Stimulated activated CD4-positive, alpha-beta T cell treated with anti-CD3 and anti-CD28 coated beads, Interleukin-2, amount 100 ng/mL, for 24 hours (primary cell): ENCODE results near the gene PARD3.

ENCODE experiments used
- DNase-seq, 2 donors: peaks; one replicate each; pipeline ENCODE4 v3.0.0-alpha.2; 2020

Gene PARD3

GRCh38 chr10:34193931-34194626, 621.0 kb downstream of the PARD3 start:
- no peak for DNase-seq

DNA sequence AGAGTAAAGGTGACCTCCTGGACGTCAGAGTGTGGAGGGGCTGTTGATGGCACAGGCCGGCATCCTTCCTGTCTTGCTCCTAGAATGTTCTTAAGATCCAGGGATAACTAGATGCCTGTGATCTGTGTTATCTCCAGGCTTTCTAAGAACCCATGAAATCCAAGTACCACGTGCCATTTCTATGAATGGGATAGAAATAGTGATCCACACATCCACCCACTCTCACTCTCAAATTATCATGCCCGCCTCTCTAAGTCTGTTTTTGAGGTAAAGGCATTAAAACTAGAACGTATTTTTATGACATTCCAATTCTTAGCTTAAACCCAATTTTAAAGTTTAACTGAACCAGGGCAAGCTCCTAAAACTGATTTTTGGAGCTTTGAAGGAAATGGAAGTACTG, 622.5 kb downstream of the PARD3 start:
- no peak for DNase-seq

GRCh38 chr10:34191406-34191805, 623.7 kb downstream of the PARD3 start:
- no peak for DNase-seq

DNA sequence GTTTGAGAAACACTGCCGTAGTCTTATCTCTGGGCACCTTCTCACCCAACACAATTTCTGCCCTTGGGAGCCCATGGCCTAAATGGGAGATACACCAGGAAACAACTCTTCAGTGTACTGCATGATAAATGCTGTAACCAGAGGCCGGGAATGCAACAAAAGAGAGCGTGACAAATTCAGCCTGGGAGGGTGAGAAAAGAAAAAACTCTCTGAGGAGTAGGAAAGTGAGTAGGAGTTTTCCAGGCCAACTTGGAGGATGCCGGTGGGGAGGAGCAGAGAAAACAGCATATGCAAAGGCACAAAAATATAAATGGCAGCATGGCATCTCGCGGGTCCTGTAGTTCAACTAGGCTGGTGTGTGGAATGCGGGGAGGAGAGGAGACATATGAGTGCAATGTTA, 624.5 kb downstream of the PARD3 start:
- DNase-seq: no peak

DNA sequence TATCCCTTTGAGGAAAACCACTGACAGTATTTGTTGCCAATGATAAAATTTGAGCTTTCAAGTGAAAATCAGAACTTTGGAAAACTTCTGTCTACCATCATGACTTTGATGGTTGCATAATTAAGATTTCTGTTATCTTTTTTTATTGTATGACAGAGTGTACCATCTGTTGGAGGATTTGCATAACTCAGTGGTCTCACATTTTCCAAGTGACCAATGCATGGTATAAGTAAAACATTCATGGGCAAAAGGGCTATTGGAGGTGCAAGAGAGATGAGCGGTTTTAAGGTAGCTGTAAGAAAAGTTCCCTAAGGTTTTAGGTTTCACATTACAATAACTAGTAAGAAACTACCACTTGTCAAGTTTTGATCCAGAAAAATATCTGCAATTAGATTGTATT, 625.3 kb downstream of the PARD3 start:
- no peak for DNase-seq

GRCh38 chr10:34188221-34188620, 626.9 kb downstream of the PARD3 start:
- DNase-seq: no peak

DNA sequence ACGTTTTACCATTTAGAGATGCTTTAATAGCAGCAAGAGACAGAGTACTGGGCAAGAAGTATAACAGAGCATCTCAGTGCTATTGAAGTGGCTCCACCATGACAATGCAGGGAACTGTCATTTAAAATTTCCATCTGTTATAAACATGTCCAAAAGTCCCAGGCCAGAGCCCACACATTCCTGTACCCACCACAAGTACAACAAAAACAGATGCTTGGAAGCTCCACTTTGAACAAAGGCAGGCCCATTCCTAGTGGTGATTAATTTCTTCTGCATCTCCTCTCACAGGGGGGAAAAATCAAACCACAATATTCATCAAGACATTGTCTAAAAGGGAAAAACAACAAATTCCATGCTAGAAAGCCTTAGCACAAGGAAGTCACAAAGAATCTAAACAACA, 627.9 kb downstream of the PARD3 start:
- DNase-seq: no peak

DNA sequence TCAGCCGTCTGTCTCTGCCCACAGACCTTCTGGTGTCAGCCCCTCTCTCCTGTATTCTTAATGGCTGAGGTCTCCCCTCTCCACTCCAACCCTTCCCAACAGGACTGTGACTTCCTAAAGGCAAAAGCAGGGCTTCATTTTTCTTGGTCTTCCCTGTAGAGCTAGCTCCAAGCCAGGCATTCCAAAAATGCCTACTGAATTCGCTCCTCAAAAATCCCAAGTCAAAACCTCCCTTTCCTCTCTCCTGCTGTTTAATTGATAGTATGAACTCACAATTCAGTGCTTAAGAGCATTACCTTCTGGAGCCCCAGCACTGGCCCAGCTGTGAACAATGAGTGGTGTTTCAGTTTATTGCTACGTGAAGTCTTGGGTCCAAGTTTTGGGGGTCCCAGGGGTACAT, 628.4 kb downstream of the PARD3 start:
- DNase-seq: no peak

DNA sequence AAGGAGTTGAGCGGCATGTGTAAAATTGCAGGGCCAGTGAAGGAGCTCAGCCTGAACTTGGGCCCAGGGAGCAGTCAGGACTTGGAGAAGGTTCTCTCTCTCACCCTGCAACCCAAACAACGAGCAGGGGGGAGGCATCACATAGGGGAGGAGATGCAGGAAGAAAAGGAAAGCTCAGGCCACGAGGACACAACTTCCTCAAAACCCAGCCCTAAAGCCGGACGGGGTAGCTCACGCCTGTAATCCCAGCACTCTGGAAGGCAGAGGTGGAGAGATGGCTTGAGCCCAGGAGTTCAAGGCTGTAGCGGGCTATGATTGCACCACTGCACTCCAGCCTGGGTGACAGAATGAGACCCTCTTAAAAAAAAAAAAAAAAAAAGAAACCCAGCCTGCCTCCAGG, 629.1 kb downstream of the PARD3 start:
- no peak for DNase-seq

- no peak for DNase-seq
These were observed 630.1 kb downstream of the PARD3 start for GRCh38 chr10:34184939-34185386.

DNA sequence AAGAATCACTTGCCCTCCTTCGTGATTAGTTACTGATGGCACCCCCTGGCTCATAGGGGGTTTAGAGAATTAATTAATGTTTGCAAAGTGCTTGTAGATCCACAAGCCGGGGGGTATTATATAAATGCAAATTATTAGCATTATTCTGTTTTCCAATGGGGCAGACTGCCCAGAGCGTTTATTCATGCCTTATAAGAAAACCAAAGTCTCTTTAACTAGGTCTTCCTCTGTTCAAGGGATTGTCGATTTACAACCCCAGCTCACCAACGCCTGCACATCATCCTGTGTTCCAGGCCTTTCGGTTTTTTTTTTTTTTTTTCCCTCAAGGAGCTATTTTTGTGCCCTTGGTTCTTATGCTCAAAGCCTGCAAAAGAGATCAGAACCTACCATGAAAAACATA, 630.7 kb downstream of the PARD3 start:
- DNase-seq: no peak

DNA sequence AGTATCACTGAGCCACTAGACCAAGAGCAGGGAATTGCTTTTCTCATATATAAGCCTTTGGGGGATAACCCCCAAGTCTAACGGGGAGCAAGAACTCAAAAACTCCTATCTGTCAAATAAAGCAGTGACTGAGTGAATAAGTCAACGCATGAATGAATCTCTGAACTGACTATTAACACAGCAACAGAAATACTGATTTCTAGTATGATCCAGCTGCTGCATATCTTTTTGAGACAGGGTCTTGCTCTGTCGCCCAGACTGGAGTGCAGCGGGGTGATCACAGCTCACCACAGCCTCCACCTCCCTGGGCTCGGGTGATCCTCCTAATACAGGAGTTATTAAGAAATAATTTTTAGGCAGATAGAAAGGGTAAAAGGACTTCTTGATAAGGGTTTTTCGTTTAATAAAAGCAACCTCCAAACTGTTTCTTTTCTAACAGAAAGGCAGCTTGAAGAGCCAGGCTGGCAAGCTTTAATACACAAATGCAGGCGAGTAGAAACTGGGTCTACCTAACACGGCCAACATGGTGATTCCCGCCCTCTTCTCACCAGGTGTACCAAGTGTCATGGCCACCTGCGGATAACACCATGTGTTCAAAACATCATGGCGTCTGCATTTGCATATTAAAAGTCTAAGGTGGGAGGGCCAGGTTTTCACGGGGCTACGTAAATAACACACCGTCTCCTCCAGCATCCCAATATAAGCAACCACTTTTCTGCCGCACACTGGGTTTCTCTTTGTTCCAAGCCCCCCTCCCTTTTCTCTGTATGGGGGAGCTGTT, 631.9 kb downstream of the PARD3 start:
- DNase-seq: no peak

GRCh38 chr10:34181553-34182300, 633.4 kb downstream of the PARD3 start:
- no peak for DNase-seq

DNA sequence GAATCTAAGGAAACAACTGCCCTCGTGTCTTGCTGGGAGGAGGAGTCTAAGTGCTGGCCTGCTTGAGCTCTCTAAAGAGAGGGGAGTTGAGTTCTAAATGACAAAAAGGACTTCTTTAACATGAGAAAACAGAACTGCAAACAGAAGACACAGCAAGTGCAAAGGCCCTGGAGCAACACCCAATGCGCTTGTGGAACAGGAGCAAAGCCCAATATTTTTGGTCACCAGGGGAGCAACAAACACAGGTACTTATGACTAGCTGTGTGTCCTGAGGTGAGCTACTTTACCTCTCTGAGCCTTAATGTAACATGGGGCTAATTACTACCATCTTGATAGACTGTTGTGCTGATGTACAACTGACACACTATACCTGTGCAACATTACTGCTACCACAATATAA, 634.3 kb downstream of the PARD3 start:
- no peak for DNase-seq

- DNase-seq: no peak
These were observed 635.8 kb downstream of the PARD3 start for GRCh38 chr10:34179280-34179679.

GRCh38 chr10:34178756-34179155, 636.3 kb downstream of the PARD3 start:
- DNase-seq: no peak

GRCh38 chr10:34178196-34178595, 636.9 kb downstream of the PARD3 start:
- DNase-seq: no peak

DNA sequence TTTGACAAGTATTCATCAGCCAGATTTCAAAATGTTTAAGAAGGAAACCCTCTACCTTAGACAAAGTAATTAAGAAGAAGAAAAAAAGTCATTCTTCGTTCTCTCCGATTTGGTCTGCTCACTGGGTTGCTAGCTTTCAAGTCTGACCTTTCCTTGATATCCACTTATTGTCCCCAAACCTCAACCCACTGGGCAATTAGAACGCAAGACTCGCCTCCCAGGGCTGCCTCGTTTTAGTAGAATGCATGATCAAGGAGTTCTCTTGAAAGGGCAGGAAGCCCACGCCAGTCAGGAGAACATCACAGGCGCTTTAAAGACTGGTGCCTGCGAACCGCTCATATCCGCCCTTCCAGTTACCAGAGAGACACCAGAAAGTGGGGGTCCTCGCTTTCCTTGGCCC, 637.7 kb downstream of the PARD3 start:
- no peak for DNase-seq

GRCh38 chr10:34176351-34176750, 638.7 kb downstream of the PARD3 start:
- no peak for DNase-seq

DNA sequence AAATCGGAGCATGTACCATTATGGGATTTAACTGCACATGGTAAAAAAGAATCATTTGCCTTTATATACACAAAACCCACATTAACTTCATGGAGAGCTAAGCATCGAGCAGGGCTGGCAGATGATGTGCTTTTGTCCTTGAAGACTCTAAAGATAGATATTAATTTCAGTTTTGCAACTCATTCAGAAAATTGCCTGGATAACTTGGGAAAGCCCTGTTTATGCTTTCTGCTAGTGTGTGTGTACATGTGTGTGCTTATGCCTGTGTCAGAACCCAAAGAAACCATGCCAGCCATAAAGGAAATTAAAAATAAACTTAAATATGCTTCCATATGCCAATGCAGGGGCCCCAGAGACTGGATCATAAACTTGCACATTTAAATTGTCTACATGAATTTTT, 640.0 kb downstream of the PARD3 start:
- DNase-seq: no peak

DNA sequence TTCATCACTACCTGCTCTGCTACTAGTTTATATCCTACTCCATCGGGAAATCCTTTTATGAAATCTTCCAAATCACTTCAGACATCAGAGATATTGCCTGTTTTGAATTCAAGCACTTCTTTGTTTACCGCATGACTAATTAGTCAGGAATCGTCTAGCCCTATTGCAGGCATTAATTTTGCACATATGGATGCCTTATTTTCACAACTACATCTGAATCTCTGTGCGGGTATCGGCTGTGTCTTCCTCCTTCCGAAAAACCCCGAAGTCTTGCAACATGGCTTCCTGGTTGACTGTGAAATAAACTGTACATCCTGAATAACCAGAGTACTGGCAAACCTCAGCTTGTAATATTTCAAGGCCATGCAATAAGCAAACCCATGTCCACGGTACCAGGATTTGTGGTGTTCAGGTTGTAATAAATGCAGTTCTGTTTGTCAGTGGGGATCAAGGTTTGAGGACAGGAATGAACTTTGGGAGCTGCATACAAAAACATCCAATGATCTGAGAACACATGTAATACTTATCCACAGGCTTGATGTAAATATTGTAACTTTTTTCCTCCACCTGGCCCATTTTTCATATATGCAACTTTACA, 642.1 kb downstream of the PARD3 start:
- no peak for DNase-seq

DNA sequence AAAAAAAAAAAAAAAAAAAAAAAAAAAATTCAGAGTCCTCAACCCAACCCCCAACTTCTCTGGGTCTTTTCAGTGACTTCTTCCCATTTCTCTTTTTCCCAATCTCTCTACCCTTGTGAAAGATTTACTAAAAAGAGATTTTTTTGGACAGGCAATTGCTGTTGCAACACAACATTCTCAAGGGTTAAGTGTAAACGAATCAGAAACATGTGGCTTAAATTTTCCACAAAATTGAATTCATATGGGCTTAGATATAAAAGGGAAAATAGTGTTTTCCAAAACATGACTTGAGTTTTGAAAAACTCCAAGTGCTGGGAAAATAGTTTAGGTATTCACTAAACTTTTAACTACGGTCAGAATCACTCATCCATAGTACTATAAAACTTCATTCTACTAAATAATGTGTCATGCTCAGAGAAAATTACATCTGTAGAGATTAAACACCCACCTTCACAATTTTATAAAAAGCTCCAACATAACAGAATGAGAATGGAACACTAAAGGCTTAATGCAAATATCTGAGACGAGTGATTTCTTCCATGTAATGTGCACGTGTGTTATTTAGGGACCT, 643.1 kb downstream of the PARD3 start:
- no peak for DNase-seq

DNA sequence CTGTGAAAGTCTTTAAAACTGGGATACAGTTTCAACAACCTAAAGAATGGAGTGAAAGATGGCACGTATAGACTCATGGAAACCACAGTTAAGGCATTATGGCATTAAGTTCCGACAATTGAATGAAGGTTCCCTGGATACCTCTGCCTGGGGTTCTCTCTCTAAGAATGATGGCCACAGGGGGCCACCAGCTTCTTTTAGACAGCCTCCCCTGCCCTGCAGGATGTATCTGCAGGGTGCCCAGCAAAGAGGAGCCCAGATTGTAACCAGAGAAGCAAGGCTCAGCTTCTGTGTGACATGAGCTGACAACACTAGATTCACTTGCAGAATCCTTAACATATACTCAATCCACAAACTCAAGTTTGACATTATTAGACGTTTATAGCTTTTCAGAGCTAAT, 645.4 kb downstream of the PARD3 start:
- no peak for DNase-seq
